Astrocyte of the spinal cord (primary cell): Measurements from ENCODE around the gene FRMPD4.

Experiments used
- DNase-seq: peaks from one replicate; pipeline ENCODE4 v3.0.0; 2011; ENCODE audit warnings: low read depth, low spot score
- H3K4me3 ChIP-seq: 2 replicates; pipeline ENCODE4 v1.5.1; 2011; ENCODE audit warnings: low read depth, mild to moderate bottlenecking, low read length, moderate library complexity
- in situ Hi-C: cut with HindIII; loops from 2 replicates; pipeline ENCODE4 v1.10.0; 2017; ENCODE audit warnings: low sequenced_read_pairs
- TF ChIP-seq, protein P1 (sequence below): IDR thresholded peaks from 2 replicates; pipeline ENCODE4 v1.5.1; 2012; ENCODE audit warnings: low read depth, mild to moderate bottlenecking, low read length, inconsistent platforms

FRMPD4 gene

DNA sequence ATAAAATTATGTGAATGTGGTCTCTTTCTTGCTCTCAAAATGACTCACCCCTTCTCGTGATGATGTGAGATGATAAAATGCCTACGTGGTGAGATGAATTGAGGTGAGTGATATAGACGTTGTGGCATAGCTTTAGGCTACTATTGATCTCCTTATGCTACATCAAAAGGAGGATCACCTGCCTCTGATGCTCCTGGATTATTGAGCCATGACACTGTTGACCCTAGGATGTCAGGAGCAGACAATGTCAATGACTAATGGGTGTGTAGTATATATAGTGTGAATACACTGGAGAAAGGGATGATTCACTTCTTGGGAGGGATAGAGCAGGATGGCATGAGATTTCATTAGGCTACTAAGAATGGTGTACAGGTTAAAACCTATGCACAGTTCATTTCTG, 442.3 kb downstream of the FRMPD4 start:
- TF ChIP-seq, protein P1, sequence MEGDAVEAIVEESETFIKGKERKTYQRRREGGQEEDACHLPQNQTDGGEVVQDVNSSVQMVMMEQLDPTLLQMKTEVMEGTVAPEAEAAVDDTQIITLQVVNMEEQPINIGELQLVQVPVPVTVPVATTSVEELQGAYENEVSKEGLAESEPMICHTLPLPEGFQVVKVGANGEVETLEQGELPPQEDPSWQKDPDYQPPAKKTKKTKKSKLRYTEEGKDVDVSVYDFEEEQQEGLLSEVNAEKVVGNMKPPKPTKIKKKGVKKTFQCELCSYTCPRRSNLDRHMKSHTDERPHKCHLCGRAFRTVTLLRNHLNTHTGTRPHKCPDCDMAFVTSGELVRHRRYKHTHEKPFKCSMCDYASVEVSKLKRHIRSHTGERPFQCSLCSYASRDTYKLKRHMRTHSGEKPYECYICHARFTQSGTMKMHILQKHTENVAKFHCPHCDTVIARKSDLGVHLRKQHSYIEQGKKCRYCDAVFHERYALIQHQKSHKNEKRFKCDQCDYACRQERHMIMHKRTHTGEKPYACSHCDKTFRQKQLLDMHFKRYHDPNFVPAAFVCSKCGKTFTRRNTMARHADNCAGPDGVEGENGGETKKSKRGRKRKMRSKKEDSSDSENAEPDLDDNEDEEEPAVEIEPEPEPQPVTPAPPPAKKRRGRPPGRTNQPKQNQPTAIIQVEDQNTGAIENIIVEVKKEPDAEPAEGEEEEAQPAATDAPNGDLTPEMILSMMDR: no peak
- in situ Hi-C loops: no loop called here
- no peak overlapping the region for H3K4me3 ChIP-seq
- no peak for DNase-seq

DNA sequence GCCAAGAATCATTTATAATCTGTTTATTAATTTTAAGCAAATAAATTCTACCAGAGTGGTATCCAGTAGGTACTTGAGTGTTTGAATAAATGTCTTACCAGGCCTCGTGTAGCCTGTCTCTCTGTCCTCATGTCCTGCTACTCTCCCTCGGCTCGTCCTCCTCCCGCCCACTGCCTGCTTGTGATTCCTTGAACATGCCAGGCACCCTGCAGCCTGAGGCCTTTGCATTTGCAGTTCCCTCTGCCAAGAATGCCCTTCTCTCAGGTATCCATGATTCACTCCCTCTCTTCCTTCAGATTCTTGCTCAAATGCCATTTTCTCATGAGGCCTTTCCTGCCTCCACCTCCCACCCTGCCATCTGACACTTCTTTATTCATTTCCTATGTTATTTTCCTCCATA, 443.3 kb downstream of the FRMPD4 start:
- TF ChIP-seq, protein P1: no peak
- no peak for DNase-seq
- in situ Hi-C loops: no loop called here
- no peak overlapping the region for H3K4me3 ChIP-seq

DNA sequence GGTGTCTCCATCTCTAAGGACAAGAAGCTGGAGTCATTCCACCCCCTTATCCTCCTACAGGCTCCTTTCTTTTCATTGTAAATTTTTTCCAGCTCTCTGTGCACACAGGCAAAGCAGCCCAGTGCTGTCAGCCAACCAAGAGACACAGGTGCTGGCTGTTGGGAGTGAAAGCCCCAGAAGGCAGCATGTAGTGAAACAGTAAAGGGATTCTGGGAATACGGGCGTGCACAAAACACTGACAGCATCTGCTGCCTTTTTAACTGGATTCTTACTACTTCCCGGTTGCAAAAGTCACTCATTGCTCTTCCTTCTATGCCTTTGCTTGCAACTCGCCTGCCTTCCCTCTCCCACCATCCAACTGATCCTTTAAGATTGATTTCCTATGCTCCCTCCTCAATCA, 444.4 kb downstream of the FRMPD4 start:
- H3K4me3 ChIP-seq: no peak overlapping the region
- in situ Hi-C loops: no loop called here
- DNase-seq: no peak
- TF ChIP-seq, protein P1: no peak

DNA sequence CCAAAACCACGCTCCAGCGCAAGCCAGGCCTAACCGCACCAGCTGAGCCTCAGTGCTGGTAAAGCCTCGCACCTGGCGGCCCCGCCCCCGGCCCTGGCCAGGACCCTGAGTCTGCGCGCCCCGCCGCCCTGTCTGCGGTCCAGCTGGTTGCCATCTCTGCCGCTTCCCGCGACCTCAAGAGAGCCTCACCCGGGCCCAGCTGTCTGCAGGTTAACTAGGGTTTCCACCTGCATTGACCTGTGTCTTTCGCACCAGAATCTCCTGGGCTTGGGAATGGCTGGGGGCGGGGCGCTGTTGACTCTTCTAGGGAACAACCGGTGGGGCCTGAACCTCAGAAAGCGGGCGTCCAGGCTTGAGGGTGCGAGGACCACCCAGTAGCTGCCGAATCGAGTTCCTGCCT, 445.3 kb downstream of the FRMPD4 start:
- H3K4me3 ChIP-seq: no peak overlapping the region
- in situ Hi-C loops: no loop called here
- DNase-seq: no peak
- TF ChIP-seq, protein P1: no peak

DNA sequence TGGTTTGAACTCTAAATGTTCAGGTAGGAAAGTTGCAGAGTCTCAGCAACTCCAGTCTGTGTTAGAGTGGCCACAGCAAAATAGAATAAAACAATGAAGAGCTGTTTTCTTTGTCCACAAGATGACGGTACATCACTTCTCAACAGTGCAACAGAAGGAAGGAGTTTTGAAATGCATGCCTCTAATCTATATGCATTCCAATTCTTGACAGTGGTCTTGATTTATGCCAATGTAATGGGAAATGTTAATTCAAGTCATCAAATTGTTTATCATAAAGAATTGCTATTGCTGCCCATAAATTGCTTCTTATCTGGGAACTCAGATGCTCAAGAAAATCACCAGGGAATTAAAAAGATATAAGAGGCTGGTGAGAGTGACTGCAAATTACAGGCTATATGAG, 457.4 kb downstream of the FRMPD4 start:
- H3K4me3 ChIP-seq: no peak overlapping the region
- TF ChIP-seq, protein P1: no peak
- in situ Hi-C loops: no loop called here
- no peak for DNase-seq

DNA sequence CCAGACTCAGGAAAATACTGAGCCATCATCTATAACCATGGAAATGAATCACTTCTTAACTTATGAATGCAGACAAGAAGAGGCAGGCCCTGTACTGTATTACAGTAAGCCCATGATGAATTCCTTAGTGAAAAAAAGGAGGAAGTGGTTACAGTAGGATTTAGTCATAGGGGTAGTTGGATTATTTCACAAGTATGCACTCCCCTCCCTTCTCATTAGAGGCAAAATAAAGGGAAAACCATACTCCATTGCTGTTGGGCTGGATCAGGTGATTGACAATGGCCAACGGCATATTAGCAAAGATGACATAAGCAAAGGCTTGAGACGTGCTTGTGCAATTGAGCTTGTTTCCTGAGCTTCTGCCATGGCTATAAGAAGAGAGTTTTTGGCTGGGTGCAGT, 471.8 kb downstream of the FRMPD4 start:
- TF ChIP-seq, protein P1: no peak
- no peak overlapping the region for H3K4me3 ChIP-seq
- in situ Hi-C loops: no loop called here
- peak; percentile 10 for DNase-seq

DNA sequence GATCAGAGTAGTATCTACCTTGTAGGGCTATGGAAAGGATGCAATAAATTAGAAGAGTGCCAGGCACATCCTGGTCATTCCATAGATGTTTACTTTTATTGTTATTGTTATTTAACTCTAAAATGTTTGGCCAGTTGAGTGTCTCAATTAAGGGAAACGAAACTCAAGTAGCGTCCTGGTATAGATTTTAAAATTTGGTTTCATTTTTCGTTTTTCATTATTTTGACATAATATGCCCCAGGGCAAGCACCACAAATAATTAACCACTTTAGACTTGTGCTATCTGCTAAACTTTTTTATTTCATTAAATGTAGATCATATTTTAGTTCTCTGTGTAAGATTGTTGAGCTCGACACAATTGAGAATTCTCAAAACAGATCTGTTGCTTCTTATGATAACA, 473.2 kb downstream of the FRMPD4 start:
- in situ Hi-C loops: no loop called here
- DNase-seq: no peak
- H3K4me3 ChIP-seq: no peak overlapping the region
- TF ChIP-seq, protein P1: no peak
